ENCODE measurements around the gene RPS6KA1.

DNA sequence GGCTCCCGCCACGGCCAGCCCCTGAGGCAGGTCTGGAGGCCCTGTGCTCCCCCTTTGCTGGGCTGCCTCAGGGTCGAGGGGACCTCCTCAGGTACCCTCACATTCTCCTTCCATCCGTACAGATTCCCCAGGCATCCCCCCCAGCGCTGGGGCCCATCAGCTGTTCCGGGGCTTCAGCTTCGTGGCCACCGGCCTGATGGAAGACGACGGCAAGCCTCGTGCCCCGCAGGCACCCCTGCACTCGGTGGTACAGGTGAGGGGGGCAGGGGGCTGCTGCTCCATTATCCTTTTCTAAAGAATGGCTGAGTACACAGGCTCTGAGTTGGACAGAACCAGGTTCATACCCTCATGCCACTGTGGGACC lies 29.1 kb downstream of the RPS6KA1 start:
- TF ChIP-seq GATA3 (IDR thresholded peaks at IDR 0.05; ENCODE audit: low read depth, low read length) (no peak), GATA2 (IDR thresholded peaks at IDR 0.05; ENCODE audit: low read depth, low read length) (no peak)
